Stimulated activated CD8-positive, alpha-beta memory T cell treated with anti-CD3 and anti-CD28 coated beads, Interleukin-4, amount 100 ng/mL, for 4 hours (primary cell): ENCODE results near the gene DTX4.
"Not testable (repeated sequence)": the region's sequence is repeated elsewhere in the genome, so short reads cannot be mapped to it uniquely, and the experiment has no call there.

Experiments
- DNase-seq, 2 donors: peaks; one replicate each; pipeline ENCODE4 v3.0.0-alpha.2; 2020; ENCODE audit warnings: low read depth in 2 of 2, low spot score in 1 of 2

The DTX4 gene

GRCh38 chr11:59171508-59172322, at the start of gene DTX4:
DTX4 (plus strand) TSS chr11:59172132; CDS start chr11:59172596, 464 bp downstream.
- peak; percentile 70 to 72 for DNase-seq

DNA sequence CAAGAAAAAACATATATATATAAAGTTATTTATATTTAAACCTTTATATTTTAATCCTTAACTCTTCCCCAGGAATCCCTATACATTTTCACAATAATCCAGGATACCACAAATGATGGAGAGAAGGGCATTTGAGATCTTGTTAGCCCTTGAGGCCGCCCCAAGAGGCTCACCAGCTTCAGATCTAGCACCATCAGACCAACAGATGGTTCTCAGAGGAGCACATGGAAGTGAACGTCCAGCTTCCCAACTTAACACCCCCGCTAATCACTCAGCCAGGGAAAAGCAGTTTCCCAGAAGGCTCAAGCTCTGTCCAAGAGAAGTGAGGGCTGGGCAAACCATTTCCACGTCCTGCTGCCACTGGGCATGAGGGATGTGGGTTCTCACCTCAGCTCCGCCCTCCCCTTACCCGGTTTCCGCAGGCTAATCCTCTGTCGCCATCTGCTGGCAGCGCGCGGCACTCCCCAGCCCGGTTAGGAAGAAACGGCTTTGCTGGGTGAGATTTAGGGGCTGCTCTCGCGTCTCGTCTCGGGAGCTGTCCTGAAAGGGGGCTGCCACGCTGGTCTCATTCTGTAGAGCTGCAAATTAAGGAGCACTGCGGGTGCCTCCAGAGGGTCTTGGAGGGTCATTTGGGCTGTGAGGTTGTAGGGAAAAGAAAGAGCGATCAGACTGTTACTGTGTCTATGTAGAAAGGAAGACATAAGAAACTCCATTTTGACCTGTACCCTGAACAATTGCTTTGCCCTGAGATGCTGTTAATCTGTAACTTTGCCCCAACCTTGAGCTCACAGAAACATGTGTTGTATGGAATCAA, 36.1 kb upstream of the DTX4 start:
- DNase-seq = peak; percentile 71 to 79

DNA sequence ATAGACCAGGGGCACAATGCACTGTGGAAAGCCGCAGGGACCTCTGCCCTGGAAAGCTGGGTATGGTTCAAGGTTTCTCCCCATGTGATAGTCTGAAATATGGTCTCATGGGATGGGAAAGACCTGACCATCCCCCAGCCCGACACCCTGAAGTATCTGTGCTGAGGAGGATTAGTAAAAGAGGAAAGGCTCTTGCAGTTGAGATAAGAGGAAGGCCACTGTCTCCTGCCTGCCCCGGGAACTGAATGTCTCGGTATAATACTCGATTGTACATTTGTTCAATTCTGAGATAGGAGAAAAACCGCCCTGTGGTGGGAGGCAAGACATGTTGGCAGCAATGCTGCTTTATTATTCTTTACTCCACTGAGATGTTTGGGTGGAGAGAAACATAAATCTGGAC, 35.4 kb upstream of the DTX4 start:
- not testable (repeated sequence) for DNase-seq

DNA sequence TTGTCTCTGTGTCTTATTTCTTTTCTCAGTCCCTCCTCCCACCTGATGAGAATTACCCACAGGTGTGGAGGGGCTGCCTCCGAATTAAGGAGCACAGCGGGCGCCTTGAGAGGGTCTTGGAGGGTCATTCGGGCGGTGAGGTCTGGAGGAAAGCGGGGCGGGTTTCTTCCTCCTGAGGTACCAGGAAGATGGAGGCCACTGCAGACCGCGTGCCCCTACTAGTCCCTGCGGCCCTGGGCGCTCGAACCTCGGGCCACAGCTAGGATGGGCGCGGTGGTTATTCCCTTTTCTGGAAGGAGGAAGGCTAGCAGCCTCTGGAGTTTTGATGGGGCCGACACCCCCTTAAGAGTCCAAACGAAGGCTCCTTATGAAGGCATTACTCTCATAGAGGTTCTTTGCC, 34.7 kb upstream of the DTX4 start:
- no peak for DNase-seq

DNA sequence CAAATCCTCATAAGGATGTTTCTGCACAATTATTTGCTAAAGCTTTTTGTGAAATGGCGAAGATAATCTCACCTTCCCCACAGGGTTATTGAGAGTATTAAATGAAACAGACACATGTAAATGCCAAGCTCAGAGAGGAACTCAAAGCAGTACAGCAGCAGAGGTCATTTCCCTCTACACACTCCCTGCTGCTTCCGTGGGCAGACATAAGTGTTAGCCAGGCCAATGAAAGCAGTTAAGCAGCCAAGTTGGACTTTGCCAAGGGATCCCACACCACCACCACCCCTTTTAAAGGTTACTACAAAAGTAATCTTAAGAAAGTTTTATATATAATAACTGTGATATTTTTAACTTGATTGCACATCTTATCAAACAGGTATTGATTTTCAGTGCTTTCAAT, 33.3 kb upstream of the DTX4 start:
- no peak for DNase-seq

GRCh38 chr11:59141191-59141590, 30.7 kb upstream of the DTX4 start:
- no peak for DNase-seq

GRCh38 chr11:59141673-59142460, 30.1 kb upstream of the DTX4 start:
- DNase-seq = no peak

DNA sequence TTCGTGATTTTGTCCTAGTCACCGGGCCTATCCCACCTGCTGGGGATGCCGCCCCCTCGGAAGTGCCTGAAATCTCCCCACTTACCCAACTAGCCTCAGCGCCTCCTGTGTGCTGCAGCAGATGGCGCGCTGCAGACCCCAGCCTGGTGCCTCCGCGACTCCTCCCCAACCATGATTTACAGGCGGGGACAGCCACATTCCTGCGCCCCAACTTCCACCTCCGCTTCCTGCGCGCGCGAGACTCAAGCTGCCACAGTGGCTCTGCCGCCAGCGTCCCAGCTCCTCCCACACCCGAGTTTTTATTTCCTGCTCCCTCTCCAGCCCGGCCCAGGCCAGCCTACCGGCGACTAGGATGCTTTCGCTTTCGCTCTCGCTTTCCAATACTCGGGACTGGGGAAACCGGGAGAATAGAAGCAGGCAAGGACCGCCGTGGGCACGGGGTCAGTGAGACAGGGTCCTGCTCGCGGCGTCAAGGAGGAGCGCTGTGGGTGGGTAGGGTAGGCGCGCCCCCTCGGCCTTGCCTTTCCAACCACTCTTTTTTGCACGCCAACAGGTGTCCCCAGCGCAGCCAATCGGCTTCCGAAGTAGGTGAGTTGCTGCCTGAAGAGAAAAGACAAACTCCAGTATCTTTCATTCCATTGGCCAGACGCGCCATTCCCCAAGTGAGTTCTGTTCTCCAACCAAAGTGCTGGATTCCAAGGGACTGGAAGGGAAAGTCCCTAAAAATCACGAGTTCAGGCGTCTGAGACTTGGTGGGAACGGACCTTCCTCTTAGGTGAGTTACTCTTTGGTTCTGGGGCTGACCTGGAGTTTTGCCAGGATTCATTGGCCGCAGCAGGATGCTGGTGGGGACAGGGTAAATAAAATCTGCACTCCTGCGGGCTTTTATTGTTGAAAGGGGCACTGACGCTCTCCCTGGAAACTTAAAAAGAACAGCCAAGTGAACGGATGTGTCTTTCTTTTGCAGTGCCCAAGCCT, 29.1 kb upstream of the DTX4 start, which contains the start of gene FAM111A:
Gene FAM111A, plus strand, starts transcription at position 327 of the 978 bp plus-strand sequence. CDS start 6,017 bp downstream, outside the sequence.
- peak; percentile 45 to 69 for DNase-seq

GRCh38 chr11:59144096-59144495, 27.8 kb upstream of the DTX4 start:
- DNase-seq = no peak

GRCh38 chr11:59144579-59145345, 27.2 kb upstream of the DTX4 start:
- peak in 1 of 2 donors; percentile 22 for DNase-seq

DNA sequence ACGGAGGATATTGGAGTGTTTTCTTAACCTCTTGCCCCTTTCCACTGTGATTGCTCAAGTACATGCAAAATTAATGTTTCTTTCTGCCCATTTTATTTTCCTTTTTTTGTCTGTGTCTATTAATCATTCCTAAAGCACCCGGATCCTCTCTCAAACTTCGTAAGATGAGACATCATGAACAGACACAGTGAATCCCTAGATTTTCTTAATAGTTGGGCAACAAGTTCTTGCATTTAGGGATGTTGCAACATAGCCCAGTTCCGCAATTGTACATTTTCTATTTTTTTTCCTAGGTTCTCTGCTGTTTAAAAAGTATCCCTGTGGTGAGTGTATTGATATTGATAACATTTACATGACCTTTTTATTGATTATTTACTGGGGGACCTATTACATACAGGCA, 26.4 kb upstream of the DTX4 start:
- DNase-seq = no peak

GRCh38 chr11:59151761-59152160, 20.2 kb upstream of the DTX4 start:
- DNase-seq = no peak

DNA sequence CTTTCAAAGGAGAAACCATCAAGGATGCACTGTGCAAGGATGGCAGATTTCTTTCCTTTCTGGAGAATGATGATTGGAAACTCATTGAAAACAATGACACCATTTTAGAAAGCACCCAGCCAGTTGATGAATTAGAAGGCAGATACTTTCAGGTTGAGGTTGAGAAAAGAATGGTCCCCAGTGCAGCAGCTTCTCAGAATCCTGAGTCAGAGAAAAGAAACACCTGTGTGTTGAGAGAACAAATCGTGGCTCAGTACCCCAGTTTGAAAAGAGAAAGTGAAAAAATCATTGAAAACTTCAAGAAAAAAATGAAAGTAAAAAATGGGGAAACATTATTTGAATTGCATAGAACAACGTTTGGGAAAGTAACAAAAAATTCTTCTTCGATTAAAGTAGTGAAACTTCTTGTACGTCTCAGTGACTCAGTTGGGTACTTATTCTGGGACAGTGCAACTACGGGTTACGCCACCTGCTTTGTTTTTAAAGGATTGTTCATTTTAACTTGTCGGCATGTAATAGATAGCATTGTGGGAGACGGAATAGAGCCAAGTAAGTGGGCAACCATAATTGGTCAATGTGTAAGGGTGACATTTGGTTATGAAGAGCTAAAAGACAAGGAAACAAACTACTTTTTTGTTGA, 19.5 kb upstream of the DTX4 start:
- DNase-seq = no peak

DNA sequence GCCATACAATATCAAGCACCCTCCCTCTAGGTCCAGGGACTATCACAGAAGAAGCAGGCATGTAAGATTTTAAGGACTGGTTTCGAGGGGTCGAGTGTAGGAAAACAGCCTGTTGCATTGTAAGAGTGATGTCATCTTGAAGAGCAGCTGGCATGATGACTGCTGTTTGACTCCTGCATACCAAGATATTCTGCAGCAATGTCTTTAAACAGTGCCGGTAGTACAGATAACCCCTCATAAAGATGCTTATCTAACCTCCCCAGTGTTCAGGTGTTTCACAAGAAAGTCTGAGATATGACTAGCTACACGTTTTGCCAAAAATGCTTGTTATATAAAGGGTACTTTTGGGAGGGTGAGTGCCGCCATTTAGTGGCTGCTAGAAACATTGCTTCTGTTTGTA, 17.3 kb upstream of the DTX4 start:
- no peak for DNase-seq

DNA sequence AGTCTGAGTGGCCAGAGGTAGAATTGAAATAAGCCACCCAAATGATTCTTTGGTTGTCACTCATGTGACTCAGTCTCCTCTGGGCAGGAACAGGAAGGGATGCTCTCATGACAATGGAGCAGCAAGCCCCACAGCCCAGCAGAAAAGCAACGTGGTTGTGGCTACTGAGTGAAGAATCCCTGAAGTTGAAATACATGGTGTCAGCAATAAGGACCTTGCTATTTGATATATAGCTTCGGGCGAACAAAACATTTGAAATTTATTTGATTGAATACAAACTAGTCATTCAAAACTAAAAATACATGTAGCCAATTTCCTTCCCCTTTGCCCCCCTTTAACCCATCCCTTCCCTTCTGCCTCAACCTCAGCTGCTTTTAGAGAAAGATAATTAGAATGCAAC, 14.5 kb upstream of the DTX4 start:
- no peak for DNase-seq

- no peak for DNase-seq
Observed at GRCh38 chr11:59158206-59159068, 13.5 kb upstream of the DTX4 start.

DNA sequence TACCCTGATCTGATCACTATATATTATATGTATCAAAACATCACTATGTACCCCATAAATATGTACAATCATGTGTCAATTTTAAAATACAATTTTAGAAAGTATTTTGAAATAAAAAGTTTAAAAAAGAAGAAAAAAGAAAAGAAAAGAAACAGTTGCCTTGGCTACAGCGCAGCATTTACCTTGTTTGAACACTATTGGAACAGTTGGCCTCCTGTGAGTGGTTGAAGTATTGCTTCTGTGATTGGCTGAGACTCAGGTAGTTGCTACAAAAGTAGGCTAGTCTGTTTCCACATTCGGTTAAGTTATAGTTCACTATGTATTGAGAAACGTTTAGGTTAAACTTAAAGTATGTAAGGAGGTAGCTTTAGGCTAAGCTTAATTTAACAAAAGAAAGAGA, 7.9 kb upstream of the DTX4 start:
- no peak for DNase-seq
